COR-L47 (cell line): Measurements from ENCODE around the gene GNG7.
"Not testable (repeated sequence)": the region's sequence is repeated elsewhere in the genome, so short reads cannot be mapped to it uniquely, and the experiment has no call there.

Experiments used
- DNase-seq: peaks from one replicate; lab custom pipeline; 2025; lab: John Stamatoyannopoulos, UW

Gene GNG7

DNA sequence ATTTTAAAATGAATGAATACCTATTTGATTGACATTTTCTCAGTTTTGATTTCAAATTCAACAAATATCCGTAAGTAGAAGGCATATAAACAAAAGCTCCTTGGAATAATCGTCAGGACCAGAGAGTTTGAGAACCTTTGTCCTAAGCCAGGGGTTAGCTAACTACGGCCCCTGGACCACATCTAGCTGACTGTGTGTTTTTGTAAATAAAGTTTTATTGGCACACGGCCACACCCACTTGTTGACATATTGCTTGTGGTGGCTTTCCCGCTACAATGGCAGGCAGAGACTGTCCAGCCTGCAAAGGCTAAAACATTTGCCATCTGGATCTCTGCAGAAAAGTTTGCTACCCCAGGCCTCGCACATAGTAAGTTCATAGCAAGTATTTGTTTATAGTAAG, 83.4 kb downstream of the GNG7 start:
- no peak for DNase-seq

DNA sequence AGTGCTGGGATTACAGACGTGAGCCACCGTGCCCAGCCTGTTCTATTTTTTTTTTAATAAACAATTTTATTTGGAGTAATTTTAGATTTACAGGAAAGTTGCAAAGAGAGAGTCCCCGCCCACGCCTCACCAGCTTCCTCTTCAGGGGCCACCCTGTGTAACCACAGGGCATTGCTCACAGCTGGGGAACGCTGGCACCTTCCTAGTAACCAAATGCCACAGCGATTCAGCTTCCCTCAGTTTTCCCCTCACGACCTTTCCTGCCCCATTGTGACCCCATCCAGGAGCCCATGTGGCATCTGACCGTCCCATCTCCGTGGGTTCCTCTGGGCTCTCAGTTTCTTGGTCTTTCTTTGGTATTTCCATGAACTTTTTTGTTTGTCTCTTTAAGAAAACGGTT, 83.9 kb downstream of the GNG7 start:
- no peak for DNase-seq

DNA sequence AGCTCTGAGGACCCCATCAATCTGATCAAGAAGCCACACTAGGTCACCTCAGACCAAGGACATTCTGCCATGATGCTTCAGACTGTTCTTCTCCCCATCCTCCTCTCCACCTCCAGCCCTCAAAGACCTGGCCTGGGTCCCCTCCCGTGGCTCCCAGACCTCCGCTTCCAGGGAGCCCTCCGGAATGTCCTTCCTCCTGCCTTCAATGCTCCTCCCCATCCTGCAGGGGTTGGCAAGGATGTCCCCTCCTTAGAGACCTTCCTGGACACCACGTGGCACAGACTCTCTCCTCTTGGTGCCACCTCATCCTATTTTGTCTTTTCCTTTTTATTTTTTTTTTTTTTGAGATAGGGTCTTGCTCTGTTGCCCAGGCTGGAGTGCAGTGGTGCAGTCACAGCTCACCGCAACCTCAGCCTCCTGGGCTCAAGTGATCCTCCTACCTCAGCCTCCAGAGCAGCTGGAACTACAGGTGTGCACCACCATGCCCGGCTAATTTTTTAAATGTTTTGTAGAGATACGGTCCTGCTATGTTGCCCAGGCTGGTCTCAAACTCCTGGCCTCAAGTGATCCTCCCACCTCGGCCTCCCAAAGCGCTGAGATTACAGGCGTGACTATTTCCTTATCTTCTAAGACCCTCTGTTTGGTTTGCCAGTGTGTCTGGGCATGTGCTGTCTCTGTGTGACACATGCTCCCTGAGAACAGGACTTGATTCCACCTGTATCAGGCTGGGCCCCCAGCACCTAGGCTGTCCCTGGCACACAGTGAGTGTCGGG, 84.9 kb downstream of the GNG7 start:
- no peak for DNase-seq

DNA sequence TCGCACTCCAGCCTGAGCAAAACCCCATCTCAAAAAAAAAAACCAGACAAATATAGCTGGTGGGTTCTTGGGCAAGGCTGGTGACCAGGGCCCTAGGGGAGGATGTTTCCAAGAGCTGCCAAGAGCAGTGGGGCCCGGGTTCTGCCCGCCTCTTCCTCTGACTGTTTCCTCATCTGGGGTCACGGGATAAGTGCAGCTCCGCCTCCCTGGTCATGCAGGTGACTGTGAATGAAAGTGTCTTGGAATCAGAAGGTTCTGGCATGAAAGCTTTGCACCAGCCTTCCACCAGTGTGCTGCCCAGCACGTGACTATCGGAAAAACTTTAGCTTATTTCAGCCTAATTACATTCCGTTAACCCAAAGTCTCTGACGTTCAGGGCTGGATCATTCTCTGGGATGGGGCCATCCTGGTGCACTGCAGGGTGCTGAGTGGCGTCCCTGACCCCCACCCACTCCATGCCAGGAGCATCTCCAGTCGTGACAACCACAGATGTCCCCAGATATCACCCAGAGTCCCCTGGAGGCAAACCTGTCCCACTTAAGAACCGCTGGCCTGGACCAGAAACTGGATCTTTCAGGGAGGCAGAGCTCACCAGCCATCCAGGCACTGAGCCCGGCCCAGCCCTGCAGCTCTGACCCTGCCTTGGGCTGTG, 85.6 kb downstream of the GNG7 start:
- DNase-seq = no peak

DNA sequence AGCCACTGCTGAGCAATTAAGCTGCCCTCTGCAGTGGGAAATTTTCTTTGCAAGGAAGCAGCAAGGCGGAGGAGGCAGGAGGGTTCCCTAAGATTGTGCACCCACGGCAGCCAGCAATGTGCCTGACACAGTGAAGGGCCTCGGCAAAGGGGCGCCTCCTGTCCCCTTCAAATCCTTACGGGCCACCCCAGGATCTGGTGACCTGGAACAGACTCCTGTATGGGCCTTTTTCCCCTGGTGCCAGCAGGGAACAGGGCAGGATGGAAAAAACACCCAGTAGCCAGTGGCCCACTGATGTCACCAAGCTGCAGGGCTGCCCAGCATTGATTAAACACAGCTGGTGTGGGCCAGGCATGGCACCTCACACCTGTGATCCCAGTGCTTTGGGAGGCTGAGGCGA, 86.7 kb downstream of the GNG7 start:
- DNase-seq = no peak

DNA sequence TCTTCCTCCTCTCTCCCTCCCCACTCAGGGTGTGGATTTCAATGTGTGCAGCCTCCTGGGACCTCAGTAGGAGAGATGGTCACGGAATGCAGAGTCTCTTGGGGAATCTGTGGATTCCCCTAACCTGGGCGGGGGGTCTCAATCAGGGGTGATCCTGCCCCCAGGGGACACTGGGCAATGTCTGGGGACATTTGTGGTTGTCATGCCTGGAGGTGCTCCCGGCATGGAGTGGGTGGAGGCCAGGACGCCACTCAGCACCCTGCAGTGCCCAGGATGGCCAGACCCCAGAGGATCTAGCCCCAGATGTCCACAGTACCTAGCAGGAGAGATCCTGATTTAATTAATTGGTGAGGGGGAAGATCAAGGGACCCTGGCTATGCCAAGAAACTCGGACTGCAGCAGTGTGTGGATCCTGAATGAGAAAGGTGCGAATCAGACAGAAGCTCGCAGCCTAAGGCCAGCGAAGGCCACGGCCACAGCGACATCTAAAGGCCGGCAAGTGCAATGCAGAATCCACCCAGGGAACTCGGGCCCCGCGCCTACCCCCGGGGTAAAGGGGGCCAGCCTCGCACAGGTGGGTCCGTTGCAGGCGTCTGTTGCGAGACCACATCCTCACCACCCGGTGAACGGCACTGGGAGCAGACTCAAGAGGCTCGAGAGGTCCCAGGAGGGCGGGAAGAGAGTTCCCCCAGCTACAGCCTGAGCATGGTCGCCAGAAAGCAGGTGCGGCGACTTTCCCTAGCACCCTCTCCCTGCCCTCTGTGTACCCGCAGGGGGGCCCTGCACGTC, 88.8 kb downstream of the GNG7 start:
- DNase-seq = no peak

DNA sequence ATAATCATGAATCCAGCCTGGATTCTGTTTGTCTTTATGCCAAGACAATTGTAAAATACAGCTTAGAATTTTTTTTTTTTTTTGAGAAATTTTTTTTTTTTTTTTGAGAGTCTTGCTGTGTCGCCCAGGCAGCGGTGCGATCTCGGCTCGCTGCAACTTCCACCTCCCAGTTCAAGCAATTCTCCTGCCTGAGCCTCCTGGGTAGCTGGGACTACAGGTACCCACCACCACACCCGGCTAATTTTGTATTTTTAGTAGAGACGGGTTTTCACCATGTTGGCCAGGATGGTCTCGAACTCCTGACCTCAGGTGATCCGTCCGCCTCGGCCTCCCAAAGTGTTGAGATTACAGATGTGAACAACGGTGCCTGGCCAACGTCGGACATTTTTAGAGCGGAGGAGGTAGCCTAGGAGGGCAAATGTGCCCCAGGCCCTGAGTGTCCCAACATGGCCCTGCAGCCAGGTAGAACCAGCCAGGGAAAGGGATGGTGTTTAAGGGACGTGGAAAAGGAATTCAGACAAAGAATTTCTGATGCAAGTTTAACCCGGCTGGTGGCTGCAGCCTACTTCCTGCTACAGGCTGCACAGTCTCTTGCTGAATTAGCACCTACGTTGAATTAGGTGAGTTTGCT, 89.8 kb downstream of the GNG7 start:
- DNase-seq = no peak

DNA sequence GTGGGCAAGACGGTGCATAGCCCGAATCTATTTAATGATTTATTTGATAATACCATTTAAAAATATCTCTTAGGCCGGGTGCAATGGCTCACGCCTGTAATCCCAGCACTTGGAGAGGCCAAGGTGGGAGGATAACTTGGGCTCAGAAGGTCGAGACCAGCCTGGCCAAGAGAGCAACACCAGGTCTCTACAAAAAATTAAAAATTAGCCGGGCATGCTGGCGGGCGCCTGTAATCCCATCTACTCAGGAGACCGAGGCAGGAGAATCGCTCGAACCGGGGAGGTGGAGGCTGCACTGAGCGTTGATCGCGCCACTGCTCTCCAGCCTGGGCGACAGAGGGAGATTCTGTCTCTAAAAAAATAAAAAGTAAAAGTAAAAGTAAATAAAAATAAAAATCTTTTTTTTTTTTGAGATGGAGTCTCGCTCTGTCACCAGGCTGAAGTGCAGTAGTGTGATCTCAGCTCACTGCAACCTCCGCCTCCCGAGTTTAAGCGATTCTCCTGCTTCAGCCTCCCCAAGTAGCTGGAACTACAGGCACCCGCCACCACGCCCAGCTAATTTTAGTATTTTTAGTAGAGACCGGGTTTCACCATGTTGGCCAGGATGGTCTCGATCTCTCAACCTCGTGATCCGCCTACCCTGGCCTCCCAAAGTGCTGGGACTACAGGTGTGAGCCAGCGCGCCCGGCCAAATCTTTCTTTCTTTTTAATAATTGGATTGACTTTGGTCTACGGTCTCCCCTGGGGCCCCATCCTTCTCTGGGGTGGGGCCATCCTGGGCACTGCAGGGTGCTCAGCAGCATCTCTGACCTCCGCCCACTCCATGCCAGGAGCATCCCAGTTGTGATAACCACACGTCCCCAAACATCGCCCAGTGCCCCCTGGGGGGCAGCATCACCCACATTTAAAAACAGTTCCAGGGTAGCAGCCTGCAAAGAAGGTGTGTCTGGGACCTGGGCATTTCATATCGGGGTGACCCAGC, 90.7 kb downstream of the GNG7 start:
- no peak for DNase-seq

DNA sequence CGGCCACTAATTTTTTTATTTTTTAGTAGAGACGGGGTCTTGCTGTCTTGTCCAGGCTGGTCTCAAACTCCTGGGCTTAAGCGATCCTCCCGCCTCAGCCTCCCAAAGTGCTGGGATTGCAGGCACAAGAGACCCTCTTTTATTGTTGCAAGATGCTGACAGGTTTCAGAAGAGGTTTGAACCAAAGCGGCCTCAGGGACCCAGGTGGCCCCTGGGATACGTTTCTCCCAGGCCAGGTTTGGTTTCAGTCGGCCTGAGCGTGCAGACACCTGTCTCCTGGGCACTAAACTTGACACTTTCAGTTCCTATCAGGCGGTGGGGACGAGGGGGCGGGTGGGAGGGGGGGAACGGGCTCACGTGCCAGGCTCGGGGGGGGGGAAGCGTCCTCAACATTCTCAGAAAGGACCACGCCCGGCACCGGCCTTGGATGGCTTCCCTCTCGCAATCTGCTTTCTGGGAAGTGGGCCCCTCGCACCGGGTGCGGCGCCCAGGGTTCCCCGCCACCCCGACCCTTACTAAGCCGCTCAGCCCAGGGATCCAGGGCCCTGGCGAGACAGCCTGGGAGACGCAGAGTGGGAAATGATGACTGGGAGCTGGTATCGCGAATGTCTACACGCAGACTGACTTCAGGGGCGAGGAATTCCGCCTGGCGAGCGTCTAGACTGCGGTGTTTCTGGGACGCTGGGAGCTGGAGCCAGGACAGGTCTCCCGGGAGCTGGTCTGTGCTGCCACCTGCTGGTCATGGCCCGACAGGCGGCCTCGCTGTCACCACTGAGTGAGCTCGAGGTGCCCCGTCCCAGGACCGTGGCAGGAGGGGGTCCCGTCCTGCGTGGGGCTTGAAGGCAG, 91.6 kb downstream of the GNG7 start:
- DNase-seq = peak; percentile 67

DNA sequence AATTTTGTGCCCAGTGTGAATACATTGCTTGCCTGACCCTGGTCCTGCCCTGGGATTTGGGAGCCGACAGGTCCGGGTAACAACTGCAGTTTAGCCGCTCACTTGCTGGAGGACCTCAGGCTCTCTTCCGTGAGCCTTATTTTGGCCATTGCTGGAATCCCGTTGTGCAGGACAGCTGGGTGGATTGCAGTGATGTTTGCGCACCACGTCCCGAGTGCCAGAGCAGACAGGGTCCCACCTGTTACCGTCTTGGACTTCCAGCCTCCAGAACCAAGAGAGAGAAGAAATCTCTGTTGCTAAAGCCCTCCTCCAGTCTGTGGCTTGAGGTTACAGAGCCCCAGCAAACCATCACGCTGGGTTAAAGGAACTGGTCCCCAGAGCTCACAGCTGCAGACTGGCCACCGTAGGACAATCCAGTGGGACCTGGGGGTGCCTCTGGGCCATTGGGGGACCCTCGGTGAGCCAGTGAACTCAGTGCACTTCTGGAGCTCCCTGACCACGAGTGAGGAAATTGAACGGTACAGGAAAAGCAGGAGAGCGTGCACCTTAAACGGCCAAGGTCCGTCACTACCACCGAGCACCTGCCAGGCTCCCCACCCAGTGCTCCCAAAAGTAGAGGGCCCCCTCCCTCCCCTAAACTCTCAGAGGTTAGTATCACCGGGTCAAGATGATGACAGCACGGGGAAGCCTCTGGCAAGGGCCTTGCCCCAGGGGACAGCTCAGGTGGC, 92.9 kb downstream of the GNG7 start:
- no peak for DNase-seq

DNA sequence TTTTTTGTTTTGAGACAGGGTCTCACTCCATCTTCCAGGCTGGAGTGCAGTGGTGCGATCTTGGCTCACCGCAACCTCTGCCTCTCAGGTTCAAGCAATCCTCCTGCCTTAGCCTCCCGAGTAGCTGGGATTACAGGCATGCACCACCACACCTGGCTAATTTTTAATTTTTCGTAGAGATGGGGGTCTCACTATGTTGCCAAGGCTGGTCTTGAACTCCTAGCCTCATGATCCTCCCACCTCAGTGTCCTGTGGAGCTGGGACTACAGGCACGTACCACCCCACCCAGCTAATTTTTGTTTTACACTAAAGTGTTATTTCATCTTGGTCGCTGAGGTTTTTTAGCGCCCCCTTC, 93.5 kb downstream of the GNG7 start:
- not testable (repeated sequence) for DNase-seq

DNA sequence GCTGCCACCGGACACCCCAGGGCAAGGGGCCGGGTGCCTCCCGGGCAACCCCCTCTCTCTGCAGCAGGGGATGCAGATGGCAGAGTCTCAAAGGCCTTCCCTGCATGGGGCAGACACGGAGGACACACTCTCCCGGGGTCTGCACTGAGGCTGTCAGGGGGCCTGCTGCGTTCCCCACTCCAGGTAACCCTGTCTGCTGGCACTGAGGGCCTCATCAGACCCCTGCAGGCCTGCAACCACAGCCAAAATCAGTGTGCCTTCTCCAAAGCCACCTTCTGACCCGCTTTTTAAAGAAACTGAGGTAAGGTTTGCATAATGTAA, 93.9 kb downstream of the GNG7 start:
- DNase-seq = no peak

DNA sequence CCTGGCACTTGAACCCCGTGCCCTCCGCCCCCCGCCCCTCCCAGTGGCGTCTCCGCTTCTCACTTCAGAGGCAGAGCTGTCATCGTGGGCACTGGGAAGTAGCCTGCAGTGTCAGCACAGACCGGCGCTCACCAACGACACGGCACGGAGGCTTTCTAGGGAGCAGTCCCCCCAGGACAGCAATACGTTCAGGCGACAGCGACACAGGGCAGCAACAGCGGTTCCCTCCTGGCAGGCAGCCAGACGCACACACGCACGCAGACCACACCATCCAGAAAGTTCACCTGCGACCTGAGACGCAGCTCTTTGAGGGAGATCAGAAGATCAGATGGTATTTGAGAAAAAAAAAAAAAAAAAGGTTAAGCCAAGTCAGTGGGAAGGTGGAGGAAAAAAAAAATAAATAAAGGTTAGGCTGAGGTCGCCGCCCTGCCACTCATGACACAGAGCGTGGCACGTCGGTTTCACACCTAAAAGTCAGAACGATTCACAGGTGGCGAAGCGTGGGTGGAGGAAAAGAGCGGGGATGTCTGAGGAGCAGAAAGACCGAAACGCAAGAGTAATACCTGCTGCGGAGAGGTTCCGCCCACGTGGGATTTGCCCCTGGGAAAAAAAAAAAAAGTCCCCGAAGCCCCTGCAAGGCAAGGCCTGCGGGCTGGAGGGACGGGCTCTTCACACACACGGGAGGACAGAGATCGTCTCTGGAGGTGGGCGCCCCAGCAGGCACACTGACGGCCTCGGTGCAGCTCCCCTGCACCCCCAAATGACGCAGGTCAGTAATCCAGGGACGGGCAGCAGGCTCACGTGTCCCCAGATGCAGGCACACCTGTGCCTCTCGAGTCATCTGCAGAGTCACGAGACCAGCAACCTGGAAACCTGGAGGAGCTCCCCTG, 94.5 kb downstream of the GNG7 start:
- no peak for DNase-seq

DNA sequence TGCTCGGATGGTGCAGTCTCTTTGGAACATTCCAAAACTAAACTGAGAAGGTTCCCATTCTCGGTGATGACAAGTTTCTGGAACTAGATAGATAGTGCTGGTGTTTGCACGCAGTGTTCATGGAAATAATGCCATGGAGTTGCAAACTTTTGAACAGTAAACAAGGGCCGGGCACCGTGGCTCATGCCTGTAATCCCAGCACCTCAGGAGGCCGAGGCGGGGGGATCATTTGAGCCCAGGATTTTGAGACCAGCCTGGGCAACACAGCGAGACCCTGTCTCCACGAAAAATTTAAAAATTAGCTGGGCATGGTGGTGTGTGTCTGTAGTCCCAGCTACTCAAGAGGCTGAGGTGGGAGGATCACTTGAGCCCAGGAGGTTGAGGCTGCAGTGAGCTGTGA, 95.7 kb downstream of the GNG7 start:
- not testable (repeated sequence) for DNase-seq

DNA sequence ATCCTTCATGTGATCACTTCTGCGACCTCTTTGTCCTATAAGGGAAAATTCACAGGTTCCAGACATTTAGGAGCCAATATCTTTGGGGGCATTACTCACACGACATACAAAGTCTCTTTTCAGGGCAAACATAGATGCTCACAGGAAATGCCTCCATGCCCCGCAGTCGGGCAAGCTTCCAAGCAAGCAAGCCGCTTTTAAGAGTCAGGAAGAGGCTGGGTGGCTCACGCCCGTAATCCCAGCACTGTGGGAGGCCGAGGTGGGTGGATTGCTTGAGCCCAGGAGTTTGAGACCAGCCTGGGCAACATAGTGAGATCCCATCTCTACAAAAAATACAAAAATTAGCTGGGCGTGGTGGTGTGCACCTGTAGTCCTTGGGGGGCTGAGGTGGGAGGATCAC, 96.6 kb downstream of the GNG7 start:
- DNase-seq = not testable (repeated sequence)

DNA sequence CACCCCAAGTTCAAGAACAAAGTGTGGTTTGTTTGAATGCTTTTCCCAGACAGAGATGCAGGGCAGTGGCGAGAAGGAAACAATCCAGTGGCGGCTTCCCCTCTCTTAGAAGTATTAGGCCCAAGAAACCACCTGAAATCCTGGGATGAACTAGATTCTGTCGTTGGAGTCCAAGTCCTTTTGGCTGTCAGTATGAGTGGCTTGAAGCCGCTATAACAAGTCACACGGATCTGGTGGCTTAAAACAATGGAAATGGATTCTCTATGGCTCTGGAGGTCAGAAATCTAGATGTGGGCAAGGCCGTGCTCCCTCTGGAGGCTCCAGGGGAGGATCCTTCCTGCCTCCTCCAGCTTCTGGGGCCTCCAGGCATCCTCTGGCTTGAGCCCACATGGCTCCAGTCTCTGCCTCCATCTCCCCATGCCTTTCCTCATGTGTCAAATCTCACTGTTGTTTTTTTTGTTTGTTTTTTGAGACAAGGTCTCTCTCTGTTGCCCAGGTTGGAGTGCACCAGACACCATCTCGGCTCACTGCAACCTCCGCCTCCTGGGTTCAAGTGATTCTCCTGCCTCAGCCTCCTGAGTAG, 97.7 kb downstream of the GNG7 start:
- no peak for DNase-seq

DNA sequence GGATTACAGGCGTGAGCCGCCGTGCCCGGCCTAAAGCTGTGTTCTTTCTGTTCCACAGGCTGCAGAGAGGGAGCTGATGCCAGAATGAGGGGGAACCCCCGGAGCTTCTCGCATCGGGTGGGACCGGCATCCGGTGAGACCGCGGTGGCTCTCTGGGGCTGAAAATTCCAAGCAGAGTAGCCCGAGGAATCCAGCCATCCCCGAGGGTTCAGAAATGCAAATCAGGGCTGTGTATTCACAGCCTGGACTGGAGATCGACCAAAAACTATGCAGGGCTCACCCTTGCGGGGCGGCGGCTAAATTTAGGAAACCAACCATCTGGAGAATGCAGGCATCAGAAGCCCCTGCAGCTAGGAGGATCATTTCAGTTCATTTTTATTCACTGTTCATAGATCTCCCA, 99.2 kb downstream of the GNG7 start:
- no peak for DNase-seq

DNA sequence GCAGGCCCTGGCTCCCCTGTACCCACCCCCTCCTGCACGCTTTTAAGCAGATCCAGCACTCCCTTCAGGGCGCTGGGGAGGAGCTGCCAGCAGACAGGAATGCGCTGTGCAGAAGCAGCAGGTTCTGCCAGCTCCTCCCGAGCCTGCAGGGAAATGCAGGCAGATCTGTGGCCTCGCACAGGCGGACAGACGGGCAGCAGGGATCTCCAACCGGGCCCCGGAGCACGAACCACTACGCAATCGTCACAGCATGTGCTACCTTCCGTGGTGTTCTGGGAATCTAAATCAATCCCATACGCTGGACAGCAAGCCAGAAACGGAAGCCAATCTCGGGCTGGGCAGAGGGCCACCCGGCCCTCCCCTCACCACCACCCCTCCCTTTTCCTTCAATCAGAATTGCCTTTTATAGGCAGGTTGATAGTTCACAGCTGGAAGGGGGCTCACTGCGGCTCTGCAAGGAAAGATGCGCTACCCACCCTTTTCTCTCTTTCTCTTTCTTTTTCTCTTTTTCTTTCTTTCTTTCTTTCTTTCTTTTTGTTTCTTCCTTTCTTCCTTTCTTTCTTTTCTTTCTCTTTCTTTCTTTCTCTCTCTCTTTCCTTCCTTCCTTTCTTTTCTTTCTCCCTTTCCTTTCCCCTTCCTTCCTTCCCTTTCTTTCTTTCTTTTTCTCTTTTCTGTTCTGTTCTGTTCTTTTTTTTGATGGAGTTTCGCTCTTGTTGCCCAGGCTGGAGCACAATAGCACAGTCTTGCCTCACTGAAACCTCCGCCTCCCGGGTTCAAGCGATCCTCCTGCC, 99.9 kb downstream of the GNG7 start:
- DNase-seq = no peak
